ENCODE data around the gene TEX264.

DNA sequence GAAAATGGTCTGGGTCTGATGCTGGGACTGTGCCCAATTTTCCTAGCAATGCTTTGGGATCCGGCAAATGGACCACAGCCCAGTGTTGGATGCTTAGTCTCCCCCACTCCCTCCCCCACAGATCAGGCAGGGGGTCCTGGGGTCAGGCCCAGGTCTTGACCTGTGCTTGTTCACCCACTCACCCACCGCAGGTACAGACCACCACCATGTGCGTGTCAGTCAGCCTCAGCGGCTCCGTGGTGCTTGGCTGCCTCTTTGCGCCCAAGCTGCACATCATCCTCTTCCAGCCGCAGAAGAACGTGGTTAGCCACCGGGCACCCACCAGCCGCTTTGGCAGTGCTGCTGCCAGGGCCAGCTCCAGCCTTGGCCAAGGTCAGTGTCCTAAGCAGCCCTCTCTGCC, 46.4 kb downstream of the TEX264 start:
- TF ChIP-seq CTCF (IDR thresholded peaks at IDR 0.05; ENCODE audit: borderline replicate concordance, extremely low read depth, low read length, poor library complexity, severe bottlenecking) (no peak), EZH2 (IDR thresholded peaks at IDR 0.05; ENCODE audit: borderline replicate concordance, low read depth, low read length, severe bottlenecking) (no peak)
